GM10248 (cell line): ENCODE measurements around the gene LEFTY1.

ENCODE experiments used
- CTCF ChIA-PET: fragments of 300-600 bp; sonication (Branson Sonifier 250); formaldehyde crosslinking; extraction: SDS; loops from one replicate; lab custom pipeline; 2021; ENCODE audit warnings: antibody characterized with exemption; lab: Yijun Ruan, JAX
- POLR2A ChIA-PET: fragments of 350-650 bp; sonication (Branson Sonifier 250); formaldehyde crosslinking; extraction: SDS; loops from one replicate; lab custom pipeline; 2020; ENCODE audit warnings: antibody characterized with exemption; lab: Yijun Ruan, JAX
- DNase-seq: peaks from one replicate; pipeline ENCODE4 v3.0.0; 2012; ENCODE audit errors: extremely low spot score
- CTCF ChIP-seq: IDR thresholded peaks from 2 replicates; pipeline ENCODE4 v1.5.1; 2012; ENCODE audit warnings: mild to moderate bottlenecking, low read depth; ENCODE audit errors: extremely low read depth, missing control alignments, control extremely low read depth

LEFTY1 gene

GRCh38 chr1:225923381-225923691, 34.4 kb upstream of the LEFTY1 start:
- ChIA-PET CTCF (interaction anchor here (0.8 to 7.6 kb wide), 11 partner anchors 11 to 449 kb away, joined by 3 to 43 read pairs (median 4); partner anchors contain the start of genes LEFTY2 and SRP9), POLR2A (interaction anchor here (0.6 kb wide), 2 partner anchors 106 to 845 kb away, joined by 3 to 4 read pairs; no protein-coding TSS in a partner anchor)
- DNase-seq: no peak
- no peak for TF ChIP-seq CTCF

- DNase-seq: no peak
- ChIA-PET CTCF (interaction anchor here (0.8 to 7.6 kb wide), 7 partner anchors 11 to 447 kb away, joined by 3 to 43 read pairs (median 4); partner anchors contain the start of gene SRP9), POLR2A (no interaction called here)
- TF ChIP-seq CTCF: no peak
Measured at GRCh38 chr1:225921734-225922709, 33.1 kb upstream of the LEFTY1 start.

GRCh38 chr1:225919906-225920305, 31.0 kb upstream of the LEFTY1 start:
- DNase-seq: no peak
- TF ChIP-seq CTCF: no peak
- ChIA-PET CTCF (interaction anchor here (1.0 to 7.6 kb wide), 5 partner anchors 9 to 444 kb away, joined by 3 to 43 read pairs (median 4); partner anchors contain the start of gene SRP9), POLR2A (no interaction called here)

GRCh38 chr1:225918280-225918679, 29.3 kb upstream of the LEFTY1 start:
- ChIA-PET CTCF (interaction anchor here (2.1 kb wide), 1 partner anchor 443 kb away, joined by 6 read pairs; no protein-coding TSS in a partner anchor), POLR2A (no interaction called here)
- no peak for DNase-seq
- no peak for TF ChIP-seq CTCF

GRCh38 chr1:225917536-225917935, 28.6 kb upstream of the LEFTY1 start:
- TF ChIP-seq CTCF: no peak
- ChIA-PET CTCF (interaction anchor here (2.1 kb wide), 1 partner anchor 443 kb away, joined by 6 read pairs; no protein-coding TSS in a partner anchor), POLR2A (no interaction called here)
- DNase-seq: no peak

GRCh38 chr1:225917101-225917500, 28.2 kb upstream of the LEFTY1 start:
- ChIA-PET POLR2A (no interaction called here), CTCF (interaction anchor here (1.6 to 2.1 kb wide), 2 partner anchors 22 to 442 kb away, joined by 3 to 6 read pairs; no protein-coding TSS in a partner anchor)
- DNase-seq: no peak
- no peak for TF ChIP-seq CTCF
